Endothelial cell (in vitro differentiated cells): Measurements from ENCODE around the gene SH3BP5L. TPM values are rescaled to one million over a fixed set of nuclear protein-coding genes. Genes with fewer than 3 reads are reported as not detected.

Experiments used
- DNase-seq: peaks from one replicate; pipeline ENCODE4 v3.0.0; 2021; ENCODE audit warnings: low spot score
- H3K27ac Mint-ChIP-seq: one replicate; pipeline ENCODE4 v1.8.0; 2021; ENCODE audit warnings: mixed read lengths, inconsistent platforms; ENCODE audit not compliant: unreplicated experiment
- H3K27me3 Mint-ChIP-seq: one replicate; pipeline ENCODE4 v1.8.0; 2021; ENCODE audit warnings: mild to moderate bottlenecking, moderate library complexity, mixed read lengths, inconsistent platforms; ENCODE audit not compliant: unreplicated experiment
- H3K36me3 Mint-ChIP-seq: one replicate; pipeline ENCODE4 v1.8.0; 2021; ENCODE audit warnings: mild to moderate bottlenecking, low read depth, mixed read lengths, inconsistent platforms; ENCODE audit not compliant: unreplicated experiment
- H3K4me1 Mint-ChIP-seq: one replicate; pipeline ENCODE4 v1.8.0; 2021; ENCODE audit warnings: mild to moderate bottlenecking, mixed read lengths, inconsistent platforms; ENCODE audit not compliant: unreplicated experiment
- H3K4me3 Mint-ChIP-seq: one replicate; pipeline ENCODE4 v1.8.0; 2021; ENCODE audit warnings: mild to moderate bottlenecking, mixed read lengths, inconsistent platforms; ENCODE audit not compliant: unreplicated experiment
- H3K9me3 Mint-ChIP-seq: one replicate; pipeline ENCODE4 v1.8.0; 2021; ENCODE audit warnings: mixed read lengths, inconsistent platforms; ENCODE audit not compliant: unreplicated experiment
- CTCF ChIP-seq: fragments of 200-600 bp; sonication (generic); IDR thresholded peaks from one replicate; pipeline ENCODE4 v1.5.0; 2021; ENCODE audit warnings: antibody characterized with exemption; ENCODE audit not compliant: unreplicated experiment
- total RNA-seq: library from RNA; stranded (reverse); fragmentation: NEBNext Ultra II Directional; extraction: Animal tissue kit (Norgen Biotek cat#: 25700); gene quantifications from one replicate; pipeline ENCODE4 v1.2.1, GENCODE V29; 2021; ENCODE audit not compliant: unreplicated experiment

SH3BP5L gene
- total RNA-seq, 1 donor from 2014 or later, result 30.7 TPM

GRCh38 chr1:248824301-248824700 is 1.4 kb downstream of the SH3BP5L start:
- peak overlapping the region; percentile 100 for H3K27ac Mint-ChIP-seq
- H3K4me1 Mint-ChIP-seq, result peaks cover 38% of the 10 kb centered on the region

GRCh38 chr1:248823517-248824001 is 2.2 kb downstream of the SH3BP5L start:
- Mint-ChIP-seq H3K36me3 (peaks cover 37% of the 10 kb centered on the region), H3K4me1 (peaks cover 44% of the 10 kb centered on the region), H3K27ac (no peak overlapping the region), H3K9me3 (no peaks in the 10 kb centered on the region), H3K4me3 (peak overlapping the region; percentile 97), H3K27me3 (peaks cover 16% of the 10 kb centered on the region)
- no peak for DNase-seq
- no peak for TF ChIP-seq CTCF

More at GRCh38 chr1:248824301-248824700, 1.4 kb downstream of the SH3BP5L start:
- no peak for DNase-seq
- Mint-ChIP-seq H3K4me3 (peak overlapping the region; percentile 97), H3K36me3 (peaks cover 33% of the 10 kb centered on the region), H3K9me3 (no peaks in the 10 kb centered on the region), H3K27me3 (peaks cover 14% of the 10 kb centered on the region)
- no peak for TF ChIP-seq CTCF

GRCh38 chr1:248822148-248823032 is 3.3 kb downstream of the SH3BP5L start:
- peaks cover 44% of the 10 kb centered on the region for H3K36me3 Mint-ChIP-seq
- DNase-seq, result peak; percentile 1
- H3K9me3 Mint-ChIP-seq, result no peaks in the 10 kb centered on the region
- peaks cover 44% of the 10 kb centered on the region for H3K4me1 Mint-ChIP-seq
- no peak overlapping the region for H3K4me3 Mint-ChIP-seq
- TF ChIP-seq CTCF, result no peak
- H3K27me3 Mint-ChIP-seq, result peaks cover 16% of the 10 kb centered on the region
- H3K27ac Mint-ChIP-seq, result no peak overlapping the region

GRCh38 chr1:248821641-248822040 is 4.1 kb downstream of the SH3BP5L start:
- Mint-ChIP-seq H3K27ac (no peak overlapping the region), H3K4me3 (no peak overlapping the region), H3K4me1 (peaks cover 42% of the 10 kb centered on the region), H3K9me3 (no peaks in the 10 kb centered on the region), H3K27me3 (peaks cover 13% of the 10 kb centered on the region), H3K36me3 (peaks cover 46% of the 10 kb centered on the region)
- no peak for TF ChIP-seq CTCF
- DNase-seq, result peak; percentile 1

GRCh38 chr1:248821101-248821500 is 4.6 kb downstream of the SH3BP5L start:
- no peak overlapping the region for H3K4me3 Mint-ChIP-seq
- H3K27me3 Mint-ChIP-seq, result peaks cover 9% of the 10 kb centered on the region
- H3K27ac Mint-ChIP-seq, result no peak overlapping the region
- peaks cover 48% of the 10 kb centered on the region for H3K36me3 Mint-ChIP-seq
- peak; percentile 0 for DNase-seq
- no peaks in the 10 kb centered on the region for H3K9me3 Mint-ChIP-seq
- no peak for TF ChIP-seq CTCF
- H3K4me1 Mint-ChIP-seq, result peaks cover 45% of the 10 kb centered on the region
